Kidney (tissue), 14 donors: Measurements from ENCODE around the gene MRPL23. TPM values are rescaled to one million over a fixed set of nuclear protein-coding genes. Genes with fewer than 3 reads are reported as not detected.

Experiments
- DNase-seq, 5 donors: peaks; one replicate each; pipeline ENCODE4 v3.0.0-alpha.2; 2013 to 2020
- FAIRE-seq: peaks from 2 replicates; lab custom pipeline; 2012; peaks lifted over from hg19 to GRCh38; lab: Jason Lieb, UNC
- H3K27ac ChIP-seq, 2 donors: one replicate each; pipeline ENCODE4 v1.7.0; 2013; ENCODE audit warnings: low read depth in 2 of 2, low read length in 2 of 2, inconsistent platforms in 1 of 2
- H3K27me3 ChIP-seq: one replicate; pipeline ENCODE4 v1.7.1; 2013; ENCODE audit warnings: low read length, inconsistent platforms; ENCODE audit not compliant: control insufficient read depth, insufficient read depth
- H3K36me3 ChIP-seq, 3 donors: one replicate each; pipeline versions ENCODE4 v1.7.0 to v1.7.1; 2013; ENCODE audit warnings: low read length in 3 of 3, control low read depth in 1 of 3, inconsistent platforms in 1 of 3; ENCODE audit not compliant: insufficient read depth in 3 of 3, control insufficient read depth in 2 of 3
- H3K4me1 ChIP-seq, 3 donors: one replicate each; pipeline versions ENCODE4 v1.7.0 to v1.7.1; 2013; ENCODE audit warnings: low read length in 3 of 3, inconsistent platforms in 1 of 3, low read depth in 1 of 3; ENCODE audit not compliant: control insufficient read depth in 2 of 3, insufficient read depth in 2 of 3
- H3K4me3 ChIP-seq, 3 donors: one replicate each; pipeline versions ENCODE4 v1.7.0 to v1.8.1; 2013; ENCODE audit warnings: low read length in 3 of 3, control low read depth in 1 of 3, inconsistent platforms in 1 of 3
- H3K9ac ChIP-seq, 3 donors: one replicate each; pipeline versions ENCODE4 v1.7.0 to v1.7.1; 2013; ENCODE audit warnings: low read length in 3 of 3, control low read depth in 1 of 3, inconsistent platforms in 1 of 3
- H3K9me3 ChIP-seq, 3 donors: one replicate each; pipeline versions ENCODE4 v1.7.0 to v1.7.1; 2013; ENCODE audit warnings: low read length in 3 of 3, control low read depth in 1 of 3, inconsistent platforms in 1 of 3; ENCODE audit not compliant: control insufficient read depth in 2 of 3, insufficient read depth in 1 of 3
- intact Hi-C: fragments of 100-400 bp; cut with DNase I; formaldehyde crosslinking; loops from one replicate; pipeline ENCODE4 v1.11.1; 2022
- polyA plus RNA-seq: library from polyadenylated mRNA; stranded (reverse); fragments of 350-450 nt; fragmentation: Illumina TruSeq; extraction: RNeasy Lipid Tissue Mini Kit (QIAGEN cat#74804); gene quantifications from one replicate; pipeline ENCODE4 v1.2.3, GENCODE V29; 2014; ENCODE audit warnings: low read depth, low replicate concordance; ENCODE audit not compliant: insufficient read depth
- total RNA-seq: library from RNA; stranded (reverse); fragmentation: NEBNext Ultra II Directional; extraction: Animal tissue kit (Norgen Biotek cat#: 25700); gene quantifications from one replicate; pipeline ENCODE4 v1.2.1, GENCODE V29; 2021
- TF ChIP-seq, protein P1 (sequence below): IDR thresholded peaks from 3 replicates; pipeline ENCODE4 v1.5.1; 2012; ENCODE audit warnings: mild to moderate bottlenecking, moderate library complexity, borderline replicate concordance; ENCODE audit not compliant: insufficient read depth; ENCODE audit errors: extremely low read depth
- donor health status: control.
- donor health status: control.
- donor health status: control.
- donor health status: control.
- donor health status: control.
- donor health status: DM: yes; HTN: yes; CAD: no.
- donor health status: Normal renal cell carcinoma (clear cell type).

Gene MRPL23
- total and polyA plus RNA-seq, 2 donors from 2014 or later: 45.9 to 183 TPM

DNA sequence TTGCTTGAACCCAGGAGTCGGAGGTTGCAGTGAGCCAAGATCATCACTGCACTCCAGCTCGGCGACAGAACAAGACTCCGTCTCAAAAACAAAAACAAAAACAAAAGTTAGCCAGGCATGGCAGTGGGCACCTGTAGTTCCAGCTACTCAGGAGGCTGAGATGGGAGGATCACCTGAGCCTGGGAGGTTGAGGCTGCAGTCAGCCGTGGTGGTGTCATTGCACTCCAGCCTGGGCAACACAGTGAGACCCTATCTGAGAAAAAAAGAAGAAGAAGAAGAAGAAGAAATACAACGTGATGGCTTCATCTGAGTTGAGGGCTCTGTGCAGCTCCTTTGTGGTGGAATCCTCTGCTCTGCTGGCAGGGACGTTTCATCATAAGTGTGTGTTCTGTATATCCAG is 37.6 kb upstream of the MRPL23 start:
- H3K36me3 ChIP-seq: no peaks in the 10 kb centered on the region
- H3K27me3 ChIP-seq: no peaks in the 10 kb centered on the region
- H3K4me3 ChIP-seq: no peak overlapping the region
- H3K9ac ChIP-seq: no peak overlapping the region
- H3K9me3 ChIP-seq: no peaks in the 10 kb centered on the region
- intact Hi-C loops: no loop called here
- DNase-seq (no peak), FAIRE-seq (no peak)
- no peaks in the 10 kb centered on the region for H3K4me1 ChIP-seq
- no peak overlapping the region for H3K27ac ChIP-seq
- TF ChIP-seq, protein P1, sequence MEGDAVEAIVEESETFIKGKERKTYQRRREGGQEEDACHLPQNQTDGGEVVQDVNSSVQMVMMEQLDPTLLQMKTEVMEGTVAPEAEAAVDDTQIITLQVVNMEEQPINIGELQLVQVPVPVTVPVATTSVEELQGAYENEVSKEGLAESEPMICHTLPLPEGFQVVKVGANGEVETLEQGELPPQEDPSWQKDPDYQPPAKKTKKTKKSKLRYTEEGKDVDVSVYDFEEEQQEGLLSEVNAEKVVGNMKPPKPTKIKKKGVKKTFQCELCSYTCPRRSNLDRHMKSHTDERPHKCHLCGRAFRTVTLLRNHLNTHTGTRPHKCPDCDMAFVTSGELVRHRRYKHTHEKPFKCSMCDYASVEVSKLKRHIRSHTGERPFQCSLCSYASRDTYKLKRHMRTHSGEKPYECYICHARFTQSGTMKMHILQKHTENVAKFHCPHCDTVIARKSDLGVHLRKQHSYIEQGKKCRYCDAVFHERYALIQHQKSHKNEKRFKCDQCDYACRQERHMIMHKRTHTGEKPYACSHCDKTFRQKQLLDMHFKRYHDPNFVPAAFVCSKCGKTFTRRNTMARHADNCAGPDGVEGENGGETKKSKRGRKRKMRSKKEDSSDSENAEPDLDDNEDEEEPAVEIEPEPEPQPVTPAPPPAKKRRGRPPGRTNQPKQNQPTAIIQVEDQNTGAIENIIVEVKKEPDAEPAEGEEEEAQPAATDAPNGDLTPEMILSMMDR: no peak

DNA sequence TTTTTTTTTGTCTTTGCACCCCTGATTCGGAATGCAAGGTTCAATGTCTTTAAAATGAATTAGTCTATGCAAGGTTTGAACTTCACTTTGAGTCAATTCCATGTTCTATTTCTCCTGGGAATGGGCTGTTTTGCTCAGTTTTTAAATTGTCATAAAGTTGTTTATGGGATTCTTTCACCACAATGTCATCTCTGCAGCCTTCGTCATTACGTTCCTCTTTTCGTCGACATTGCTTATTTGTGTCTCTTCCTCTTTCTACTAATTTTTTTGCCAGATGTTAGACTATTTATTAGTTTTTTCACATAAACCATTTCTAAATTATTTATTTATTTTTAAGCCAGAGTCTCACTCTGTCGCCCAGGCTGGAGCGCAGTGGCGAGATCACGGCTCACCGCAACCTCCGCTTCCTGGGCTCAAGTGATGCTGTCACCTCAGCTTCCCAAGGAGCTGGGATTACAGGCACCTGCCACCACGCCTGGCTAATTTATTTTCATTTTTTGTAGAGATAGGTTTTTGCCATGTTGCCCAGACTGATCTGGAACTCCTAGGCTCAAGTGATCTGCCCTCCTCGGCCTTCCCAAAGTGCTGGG is 34.7 kb upstream of the MRPL23 start:
- no peak for DNase-seq

DNA sequence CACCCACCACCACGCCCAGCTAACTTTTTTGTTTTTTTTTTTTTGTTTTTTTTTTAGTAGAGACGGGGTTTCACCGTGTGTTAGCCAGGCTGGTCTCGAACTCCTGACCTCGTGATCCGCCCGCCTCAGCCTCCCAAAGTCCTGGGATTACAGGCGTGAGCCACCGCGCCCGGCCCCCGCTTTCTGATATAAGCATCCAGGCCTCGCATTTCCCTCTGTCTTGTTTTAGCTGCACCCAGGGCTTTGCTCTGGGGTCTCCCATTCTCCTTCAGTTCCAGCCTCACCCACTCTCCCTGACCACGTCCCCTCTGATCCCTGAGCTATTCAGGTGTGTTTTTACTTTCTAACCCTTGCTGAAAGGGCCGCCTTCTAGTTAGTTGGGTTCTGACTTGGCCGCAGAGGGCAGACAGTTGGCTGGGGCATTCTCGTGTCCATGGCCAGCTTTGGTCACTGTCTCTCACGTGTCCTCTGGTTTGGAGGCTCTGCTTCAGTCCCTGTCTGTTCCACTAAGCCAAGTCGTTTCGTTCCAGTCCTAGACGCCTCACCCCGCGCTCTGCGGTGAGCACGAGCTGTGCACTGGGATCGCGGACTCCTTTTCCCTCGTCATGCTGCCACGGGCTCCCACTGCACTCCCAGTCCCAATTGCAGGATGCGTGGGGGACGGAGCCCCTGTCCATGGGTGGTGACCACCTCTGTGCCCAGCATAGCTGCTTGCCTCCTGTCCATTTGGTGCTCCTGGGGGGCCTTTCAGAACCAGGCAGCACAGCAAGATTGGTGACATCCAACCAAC is 33.7 kb upstream of the MRPL23 start:
- no peaks in the 10 kb centered on the region for H3K9me3 ChIP-seq
- no peak overlapping the region for H3K27ac ChIP-seq
- no peaks in the 10 kb centered on the region for H3K36me3 ChIP-seq
- intact Hi-C loops: no loop called here
- H3K4me3 ChIP-seq: no peak overlapping the region
- no peaks in the 10 kb centered on the region for H3K4me1 ChIP-seq
- FAIRE-seq: no peak
- TF ChIP-seq, protein P1: no peak
- DNase-seq: no peak
- no peak overlapping the region for H3K9ac ChIP-seq
- no peaks in the 10 kb centered on the region for H3K27me3 ChIP-seq

More for the DNA sequence above, 34.7 kb upstream of the MRPL23 start:
- no peak for FAIRE-seq
- Histone ChIP-seq H3K9me3 (no peaks in the 10 kb centered on the region), H3K27me3 (no peaks in the 10 kb centered on the region), H3K9ac (no peak overlapping the region), H3K36me3 (no peaks in the 10 kb centered on the region), H3K27ac (no peak overlapping the region), H3K4me3 (no peak overlapping the region), H3K4me1 (no peaks in the 10 kb centered on the region)
- intact Hi-C loops: no loop called here
- TF ChIP-seq, protein P1: no peak
